ENCODE results near the gene PKMYT1. TPM values are rescaled to one million over a fixed set of nuclear protein-coding genes. Genes with fewer than 3 reads are reported as not detected.

Gene PKMYT1
- total and polyA plus RNA-seq, 2 of the 4 experiments (the other 2 are of a cell fraction) = 1.8 to 14.9 TPM

GRCh38 chr16:2950353-2950724 lies 29.9 kb downstream of the PKMYT1 start:
- H3K4me1 ChIP-seq (ENCODE audit: control insufficient read depth, insufficient read depth, low read length) = no peaks in the 10 kb centered on the region
- no peak overlapping the region for H3K4me3 ChIP-seq (ENCODE audit: insufficient read depth, low read depth, low read length)
- no peak overlapping the region for H3K56ac ChIP-seq (ENCODE audit: extremely low read depth, insufficient read depth, low read length)
- H3K36me3 ChIP-seq (ENCODE audit: control insufficient read depth, insufficient read depth, low read length) = peaks cover 21% of the 10 kb centered on the region
- POLR2A ChIA-PET (ENCODE audit: unreplicated experiment) = no interaction called here
- H2AFZ ChIP-seq (replicated peaks; ENCODE audit: low read length, poor library complexity) = no peak overlapping the region
- H3K23ac ChIP-seq (ENCODE audit: low read depth, low read length) = no peak overlapping the region
- 0 out of 2 replicates have a peak, but pooled peaks cover 8% of the 10 kb centered on the region for H4K20me1 ChIP-seq (ENCODE audit: insufficient read depth, low read length)
- H2BK15ac ChIP-seq (ENCODE audit: low read depth, low read length) = no peak overlapping the region
- intact Hi-C loops (cut with micrococcal nuclease) = no loop called here
- H3K14ac ChIP-seq (replicated peaks; ENCODE audit: low read depth, low read length) = no peak overlapping the region
- H3K9me1 ChIP-seq (ENCODE audit: insufficient read depth, low read length) = 0 out of 2 replicates have a peak, but pooled peaks cover 3% of the 10 kb centered on the region
- DNase-seq (no peak), ATAC-seq (ENCODE audit: low read depth) (no peak)
- 92% methylated on average over 9 of the region's 13 CpGs; no CpG with 5 or more reads in 1 of the 2 experiments for WGBS, 2 experiments (ENCODE audit: extremely low coverage in 2 of 2, insufficient read length in 1 of 2)
- H3K4me2 ChIP-seq (ENCODE audit: low read depth, low read length) = no peak overlapping the region
- in situ Hi-C loops (cut with MboI; ENCODE audit: low sequenced_read_pairs) = no loop called here
- dilution Hi-C loops (cut with HindIII; ENCODE audit: low sequenced_read_pairs, unreplicated experiment) = no loop called here
- H3K27ac ChIP-seq (ENCODE audit: insufficient read depth, low read length) = no peak overlapping the region
- H2BK5ac ChIP-seq (ENCODE audit: low read depth, low read length, poor library complexity, severe bottlenecking) = no peak overlapping the region
- no TSS peak for BruUV-seq (replicated peaks)
- H3K27me3 ChIP-seq (ENCODE audit: control insufficient read depth, insufficient read depth, low read length) = peaks cover 24% of the 10 kb centered on the region
- H4K91ac ChIP-seq (ENCODE audit: insufficient read depth, low read depth, low read length) = no peak overlapping the region
- H2AK9ac ChIP-seq (replicated peaks; ENCODE audit: low read depth, low read length, poor library complexity) = no peak overlapping the region
- TF ChIP-seq, protein P1, sequence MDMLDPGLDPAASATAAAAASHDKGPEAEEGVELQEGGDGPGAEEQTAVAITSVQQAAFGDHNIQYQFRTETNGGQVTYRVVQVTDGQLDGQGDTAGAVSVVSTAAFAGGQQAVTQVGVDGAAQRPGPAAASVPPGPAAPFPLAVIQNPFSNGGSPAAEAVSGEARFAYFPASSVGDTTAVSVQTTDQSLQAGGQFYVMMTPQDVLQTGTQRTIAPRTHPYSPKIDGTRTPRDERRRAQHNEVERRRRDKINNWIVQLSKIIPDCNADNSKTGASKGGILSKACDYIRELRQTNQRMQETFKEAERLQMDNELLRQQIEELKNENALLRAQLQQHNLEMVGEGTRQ (IDR thresholded peaks at IDR 0.05; ENCODE audit: low read depth, low read length) = no peak
- TF ChIP-seq CHD1 (IDR thresholded peaks at IDR 0.05; ENCODE audit: low read depth, low read length) (no peak), RFX5 (IDR thresholded peaks at IDR 0.05; ENCODE audit: low read depth, low read length) (no peak)
- CTCF ChIA-PET = no interaction called here
- no peaks in the 10 kb centered on the region for H3K9me3 ChIP-seq (ENCODE audit: control insufficient read depth, insufficient read depth, low read length)
- no peak overlapping the region for H2AK5ac ChIP-seq (ENCODE audit: low read depth, low read length)
- no peak overlapping the region for H3K4ac ChIP-seq (ENCODE audit: low read depth, low read length)
- no peak overlapping the region for H4K5ac ChIP-seq (ENCODE audit: low read depth, low read length)
- H3K18ac ChIP-seq (ENCODE audit: low read depth, low read length) = no peak overlapping the region
- H2BK120ac ChIP-seq (ENCODE audit: low read depth, low read length) = no peak overlapping the region
- no peak overlapping the region for H3K9ac ChIP-seq (ENCODE audit: low read depth, low read length)
- H2BK20ac ChIP-seq (ENCODE audit: low read depth, low read length) = no peak overlapping the region
- no peaks in the 10 kb centered on the region for H3K79me1 ChIP-seq (ENCODE audit: low read depth in 1 of 2, low read length in 2 of 2)
- no peak overlapping the region for H4K8ac ChIP-seq (ENCODE audit: low read depth in 2 of 2, low read length in 2 of 2)
